NCI-H1105 treated with DMSO at 0.1 percent for 48 hours (cell line): ENCODE results near the gene UBE3A.
"Not testable (repeated sequence)": the region's sequence is repeated elsewhere in the genome, so short reads cannot be mapped to it uniquely, and the experiment has no call there.

Experiments
- DNase-seq: peaks from one replicate; lab custom pipeline; 2025; lab: John Stamatoyannopoulos, UW

UBE3A gene

GRCh38 chr15:25437777-25438600, 835 bp downstream of the UBE3A start:
- DNase-seq = peak; percentile 35

DNA sequence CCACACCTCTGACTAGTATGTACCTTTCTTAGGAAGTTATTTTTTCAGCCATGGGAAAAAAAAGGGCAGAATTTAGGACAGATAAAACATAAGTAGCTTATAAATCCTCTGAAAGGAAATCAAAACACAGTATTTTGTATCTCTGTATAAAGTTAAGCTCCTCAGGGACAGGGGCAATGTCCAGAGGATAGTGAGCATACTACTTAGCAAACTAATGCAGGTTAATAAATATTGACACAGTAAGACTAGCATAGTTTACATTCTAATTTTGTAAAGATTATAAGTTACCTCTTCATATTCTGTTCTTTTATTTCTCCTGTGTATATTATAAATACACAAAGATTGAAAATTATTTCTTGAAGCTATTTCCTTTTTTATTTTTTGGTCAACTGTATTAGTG, 2.1 kb downstream of the UBE3A start:
- DNase-seq = no peak

- DNase-seq = no peak
Observed at GRCh38 chr15:25435474-25436243, 3.2 kb downstream of the UBE3A start.

- no peak for DNase-seq
Observed at GRCh38 chr15:25433118-25433865, 5.5 kb downstream of the UBE3A start.

- no peak for DNase-seq
Observed at GRCh38 chr15:25431836-25432561, 6.8 kb downstream of the UBE3A start.

GRCh38 chr15:25427861-25428260, 11.0 kb downstream of the UBE3A start:
- no peak for DNase-seq

GRCh38 chr15:25426896-25427610, 11.8 kb downstream of the UBE3A start:
- DNase-seq = no peak

GRCh38 chr15:25424073-25424472, 14.8 kb downstream of the UBE3A start:
- no peak for DNase-seq

- no peak for DNase-seq
Observed at GRCh38 chr15:25422021-25422420, 16.8 kb downstream of the UBE3A start.

DNA sequence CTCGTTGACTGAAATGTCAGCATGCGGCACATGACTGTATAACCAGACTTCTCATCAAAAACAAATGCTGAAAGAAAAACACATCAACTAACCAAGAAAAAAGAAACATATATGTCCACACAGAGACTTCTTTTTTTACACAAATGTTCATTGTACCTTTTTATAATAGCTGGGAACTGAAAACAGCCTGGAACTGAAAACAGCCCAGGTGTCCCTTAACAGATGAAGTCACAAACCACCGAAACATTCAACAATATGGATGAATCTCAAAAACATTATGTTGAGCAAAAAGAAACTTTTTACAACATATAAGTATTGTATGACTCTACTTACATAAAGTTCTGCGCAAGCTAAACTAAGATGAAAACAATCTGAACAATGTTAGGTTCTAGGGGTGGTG, 20.6 kb downstream of the UBE3A start:
- DNase-seq = no peak

- DNase-seq = no peak
Observed at GRCh38 chr15:25417604-25418003, 21.2 kb downstream of the UBE3A start.

GRCh38 chr15:25416693-25417092, 22.1 kb downstream of the UBE3A start:
- peak; percentile 72 for DNase-seq

DNA sequence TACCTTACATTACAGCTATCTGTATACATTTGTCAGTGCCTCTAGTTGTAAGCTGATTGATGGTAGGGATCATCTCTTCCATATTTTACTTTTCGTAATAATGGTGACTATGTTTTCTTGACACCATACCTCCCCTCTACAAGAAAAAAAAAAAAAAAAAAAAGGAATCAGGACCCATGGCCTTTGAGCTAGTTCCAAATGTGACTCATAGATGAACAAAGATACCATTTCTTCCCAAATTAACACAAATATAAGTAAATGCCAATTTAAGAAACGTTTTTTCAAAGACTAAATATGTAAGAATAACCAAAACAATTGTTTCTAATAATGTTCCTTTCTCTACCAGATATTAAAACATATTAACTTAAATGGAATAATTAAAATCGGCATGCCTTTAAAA, 23.1 kb downstream of the UBE3A start:
- no peak for DNase-seq

DNA sequence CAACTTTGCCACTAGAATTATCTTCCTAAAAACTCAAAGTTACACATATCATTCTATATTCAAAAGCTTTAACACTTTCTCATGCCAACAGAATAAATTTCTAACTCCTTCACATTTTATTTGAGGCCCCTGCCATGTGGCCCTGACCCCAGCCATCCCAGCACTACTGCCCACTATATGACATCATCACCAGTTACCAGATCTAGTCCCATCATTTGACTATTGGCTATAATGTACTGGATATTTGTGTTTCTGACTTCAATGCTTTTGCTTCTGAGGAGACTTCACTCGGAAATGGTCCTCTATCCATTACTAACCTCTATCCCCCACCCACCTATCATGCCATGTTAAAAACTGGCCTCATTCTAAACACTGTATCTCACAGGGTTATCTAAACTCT, 23.6 kb downstream of the UBE3A start:
- no peak for DNase-seq

- no peak for DNase-seq
Observed at GRCh38 chr15:25410649-25411048, 28.2 kb downstream of the UBE3A start.

GRCh38 chr15:25409731-25410130, 29.1 kb downstream of the UBE3A start:
- DNase-seq = not testable (repeated sequence)

DNA sequence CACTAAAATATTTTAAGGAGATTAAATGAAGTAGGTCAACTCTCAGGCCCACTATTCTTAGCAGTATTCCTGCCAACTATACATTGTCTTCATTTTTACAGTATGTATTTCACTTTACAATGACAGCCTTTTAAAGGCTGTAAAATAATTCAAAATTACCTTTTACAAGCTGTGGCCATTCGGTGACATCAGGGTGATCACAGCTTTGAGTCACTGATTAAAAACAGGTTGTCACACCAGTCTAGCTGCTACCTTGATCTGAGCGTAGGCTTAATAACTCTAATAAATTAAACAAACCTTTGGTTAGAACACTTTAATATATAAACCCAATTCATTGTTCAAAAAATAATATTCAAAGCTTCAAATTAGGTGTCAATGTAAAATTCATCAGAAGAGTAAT, 29.9 kb downstream of the UBE3A start:
- no peak for DNase-seq

DNA sequence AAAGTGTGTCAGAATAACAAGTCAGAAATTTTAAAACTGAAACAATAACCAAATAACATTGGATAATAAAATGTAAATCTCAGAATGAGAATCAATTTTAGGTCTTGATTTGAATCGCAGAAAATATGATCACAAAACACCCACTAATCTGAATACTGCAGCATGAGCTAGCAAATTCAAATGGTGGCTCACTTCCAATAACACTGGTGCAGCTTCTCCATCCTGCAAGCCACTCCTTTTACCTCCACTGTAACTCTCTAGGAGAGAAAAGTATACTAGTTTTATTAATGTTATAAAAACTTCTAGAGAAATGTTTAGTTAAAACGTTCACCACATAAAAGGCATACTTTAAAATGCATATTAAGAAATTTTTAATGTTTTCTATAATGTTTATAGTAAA, 30.4 kb downstream of the UBE3A start:
- DNase-seq = no peak

- no peak for DNase-seq
Observed at GRCh38 chr15:25407950-25408349, 30.9 kb downstream of the UBE3A start.

DNA sequence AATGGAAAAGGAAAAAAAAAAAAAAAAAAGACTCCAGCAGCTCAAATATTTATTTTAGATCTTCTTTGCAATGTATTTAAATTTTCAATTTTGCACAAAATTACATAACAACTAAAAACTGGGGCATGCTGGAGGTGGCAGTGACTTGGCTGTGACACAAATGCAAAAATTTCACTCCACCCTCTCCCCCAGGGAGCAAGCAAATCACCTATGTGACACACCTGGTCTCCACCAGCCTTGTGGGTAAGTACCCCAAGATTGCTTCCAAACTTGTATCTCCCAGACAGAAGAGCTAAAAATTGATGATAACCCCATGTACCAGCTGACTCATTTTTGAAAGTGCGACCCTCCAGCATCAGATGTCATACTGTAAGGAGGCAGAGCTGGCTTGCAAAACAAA, 32.0 kb downstream of the UBE3A start:
- DNase-seq = no peak

DNA sequence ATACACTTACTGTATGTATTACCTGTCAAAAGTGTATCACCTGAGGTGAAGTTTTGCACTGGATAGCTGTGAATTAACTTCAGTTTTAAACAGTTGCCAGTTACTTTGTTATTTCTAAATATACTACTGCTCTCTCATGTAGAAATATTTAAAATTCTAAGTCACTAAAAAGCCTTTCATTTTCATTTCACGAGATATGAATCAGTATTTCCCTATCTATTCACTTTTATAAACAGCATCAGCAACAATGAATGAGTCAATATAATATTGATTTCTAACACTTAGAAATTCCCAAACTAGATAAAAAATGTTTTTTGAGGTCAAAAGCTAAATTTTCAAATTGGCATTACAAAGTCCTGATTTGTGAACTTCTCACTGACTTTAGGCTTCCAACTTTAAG, 32.6 kb downstream of the UBE3A start:
- no peak for DNase-seq
